Measurements from ENCODE around the gene RBM7. TPM values are rescaled to one million over a fixed set of nuclear protein-coding genes. Genes with fewer than 3 reads are reported as not detected.

Gene RBM7
- total and polyA plus RNA-seq, 4 donors = 7.9 to 57.3 (median 24.2) TPM

- H3K27ac ChIP-seq (ENCODE audit: low read depth in 1 of 2, low read length in 1 of 2) = no peak overlapping the region
- no peaks in the 10 kb centered on the region for H3K9me3 ChIP-seq (ENCODE audit: control insufficient read depth in 4 of 4, insufficient read depth in 3 of 4, low read length in 3 of 4)
- TF ChIP-seq CTCF (IDR thresholded peaks at IDR 0.05; ENCODE audit: control extremely low read depth, extremely low read depth) = no peak
- H3K9ac ChIP-seq (ENCODE audit: insufficient read depth in 1 of 2, low read length in 2 of 2) = no peak overlapping the region
- WGBS, 2 donors = 83 to 85% methylated on average over 13 of the region's 13 CpGs
- no peak for ATAC-seq (ENCODE audit: insufficient read depth, low FRiP score)
- H3K4me3 ChIP-seq = no peak overlapping the region
- no peaks in the 10 kb centered on the region for H3K36me3 ChIP-seq (ENCODE audit: control insufficient read depth in 4 of 4, insufficient read depth in 4 of 4, low read length in 4 of 4)
- no peaks in the 10 kb centered on the region for H3K27me3 ChIP-seq (ENCODE audit: control insufficient read depth in 3 of 3, insufficient read depth in 3 of 3, low read length in 2 of 3)
- peak in 1 of 3 donors; percentile 4 for DNase-seq
- no peaks in the 10 kb centered on the region for H3K4me1 ChIP-seq (ENCODE audit: control insufficient read depth in 5 of 5, insufficient read depth in 5 of 5, low read length in 5 of 5)
Measured at GRCh38 chr11:114366331-114367243, 33.9 kb upstream of the RBM7 start.

- no peak overlapping the region for H3K4me3 ChIP-seq
- no peak for TF ChIP-seq CTCF (IDR thresholded peaks at IDR 0.05; ENCODE audit: control extremely low read depth, extremely low read depth)
- H3K36me3 ChIP-seq (ENCODE audit: control insufficient read depth in 4 of 4, insufficient read depth in 4 of 4, low read length in 4 of 4) = no peaks in the 10 kb centered on the region
- 84 to 88% methylated on average over 9 of the region's 9 CpGs for WGBS, 2 donors
- no peak for ATAC-seq (ENCODE audit: insufficient read depth, low FRiP score)
- no peak overlapping the region for H3K9ac ChIP-seq (ENCODE audit: insufficient read depth in 1 of 2, low read length in 2 of 2)
- H3K27me3 ChIP-seq (ENCODE audit: control insufficient read depth in 3 of 3, insufficient read depth in 3 of 3, low read length in 2 of 3) = no peaks in the 10 kb centered on the region
- H3K4me1 ChIP-seq (ENCODE audit: control insufficient read depth in 5 of 5, insufficient read depth in 5 of 5, low read length in 5 of 5) = no peaks in the 10 kb centered on the region
- DNase-seq = no peak
- no peaks in the 10 kb centered on the region for H3K9me3 ChIP-seq (ENCODE audit: control insufficient read depth in 4 of 4, insufficient read depth in 3 of 4, low read length in 3 of 4)
- H3K27ac ChIP-seq (ENCODE audit: low read depth in 1 of 2, low read length in 1 of 2) = no peak overlapping the region
Measured at GRCh38 chr11:114367244-114367957, 33.1 kb upstream of the RBM7 start.

GRCh38 chr11:114368918-114369680 is 31.4 kb upstream of the RBM7 start:
- WGBS, 2 donors = 76 to 87% methylated on average over 5 of the region's 5 CpGs
- Histone ChIP-seq H3K27me3 (ENCODE audit: control insufficient read depth in 3 of 3, insufficient read depth in 3 of 3, low read length in 2 of 3) (no peaks in the 10 kb centered on the region), H3K4me1 (ENCODE audit: control insufficient read depth in 5 of 5, insufficient read depth in 5 of 5, low read length in 5 of 5) (no peaks in the 10 kb centered on the region), H3K9me3 (ENCODE audit: control insufficient read depth in 4 of 4, insufficient read depth in 3 of 4, low read length in 3 of 4) (no peaks in the 10 kb centered on the region), H3K4me3 (no peak overlapping the region), H3K36me3 (ENCODE audit: control insufficient read depth in 4 of 4, insufficient read depth in 4 of 4, low read length in 4 of 4) (no peaks in the 10 kb centered on the region), H3K27ac (ENCODE audit: low read depth in 1 of 2, low read length in 1 of 2) (no peak overlapping the region), H3K9ac (ENCODE audit: insufficient read depth in 1 of 2, low read length in 2 of 2) (no peak overlapping the region)
- ATAC-seq (ENCODE audit: insufficient read depth, low FRiP score) = no peak
- no peak for DNase-seq
- TF ChIP-seq CTCF (IDR thresholded peaks at IDR 0.05; ENCODE audit: control extremely low read depth, extremely low read depth) = no peak
